ENCODE data around the gene ZSCAN31.
"Not testable (repeated sequence)": the region's sequence is repeated elsewhere in the genome, so short reads cannot be mapped to it uniquely, and the experiment has no call there.

Gene ZSCAN31

GRCh38 chr6:28351493-28351925 lies 15.6 kb upstream of the ZSCAN31 start:
- DNase-seq, result no peak

GRCh38 chr6:28351087-28351486 lies 15.1 kb upstream of the ZSCAN31 start:
- DNase-seq, result no peak

GRCh38 chr6:28349892-28350737 lies 14.2 kb upstream of the ZSCAN31 start, which contains the start of gene ZKSCAN3:
ZKSCAN3 (plus strand) TSS chr6:28349947; CDS start chr6:28359587, 9,640 bp downstream.
- peak; percentile 78 for DNase-seq

GRCh38 chr6:28349344-28349891 lies 13.5 kb upstream of the ZSCAN31 start:
- DNase-seq, result no peak

GRCh38 chr6:28347119-28347518 lies 11.2 kb upstream of the ZSCAN31 start:
- DNase-seq, result no peak

GRCh38 chr6:28345201-28345600 lies 9.3 kb upstream of the ZSCAN31 start:
- DNase-seq, result no peak

- no peak for DNase-seq
Measured at GRCh38 chr6:28343898-28344677, 8.1 kb upstream of the ZSCAN31 start.

- no peak for DNase-seq
Measured at GRCh38 chr6:28340310-28341095, 4.6 kb upstream of the ZSCAN31 start.

- DNase-seq, result no peak
Measured at GRCh38 chr6:28337121-28337520, 1.2 kb upstream of the ZSCAN31 start.

GRCh38 chr6:28336284-28337120 lies 554 bp upstream of the ZSCAN31 start:
- DNase-seq, result no peak

GRCh38 chr6:28335040-28335563 lies 846 bp downstream of the ZSCAN31 start:
- no peak for DNase-seq

- no peak for DNase-seq
Measured at GRCh38 chr6:28334286-28335039, 1.5 kb downstream of the ZSCAN31 start.

- no peak for DNase-seq
Measured at GRCh38 chr6:28333599-28334018, 2.3 kb downstream of the ZSCAN31 start.

GRCh38 chr6:28333047-28333446 lies 2.9 kb downstream of the ZSCAN31 start:
- DNase-seq, result no peak

GRCh38 chr6:28330041-28330440 lies 5.9 kb downstream of the ZSCAN31 start:
- DNase-seq, result no peak

- no peak for DNase-seq
Measured at GRCh38 chr6:28326371-28326948, 9.5 kb downstream of the ZSCAN31 start.

GRCh38 chr6:28323813-28324424 lies 12.0 kb downstream of the ZSCAN31 start:
- no peak for DNase-seq

- DNase-seq, result no peak
Measured at GRCh38 chr6:28322661-28323060, 13.3 kb downstream of the ZSCAN31 start.

- DNase-seq, result not testable (repeated sequence)
Measured at GRCh38 chr6:28317866-28318265, 18.1 kb downstream of the ZSCAN31 start.

GRCh38 chr6:28315628-28316027 lies 20.3 kb downstream of the ZSCAN31 start:
- DNase-seq, result no peak
